NCI-H1092 (cell line): ENCODE data around the gene ITFG2.

Experiments
- DNase-seq: peaks from one replicate; lab custom pipeline; 2025; lab: John Stamatoyannopoulos, UW

Gene ITFG2

GRCh38 chr12:2832550-2833127, 20.2 kb downstream of the ITFG2 start:
- DNase-seq: no peak

GRCh38 chr12:2833327-2833726, 20.9 kb downstream of the ITFG2 start:
- no peak for DNase-seq

GRCh38 chr12:2833810-2834209, 21.3 kb downstream of the ITFG2 start:
- DNase-seq: no peak

DNA sequence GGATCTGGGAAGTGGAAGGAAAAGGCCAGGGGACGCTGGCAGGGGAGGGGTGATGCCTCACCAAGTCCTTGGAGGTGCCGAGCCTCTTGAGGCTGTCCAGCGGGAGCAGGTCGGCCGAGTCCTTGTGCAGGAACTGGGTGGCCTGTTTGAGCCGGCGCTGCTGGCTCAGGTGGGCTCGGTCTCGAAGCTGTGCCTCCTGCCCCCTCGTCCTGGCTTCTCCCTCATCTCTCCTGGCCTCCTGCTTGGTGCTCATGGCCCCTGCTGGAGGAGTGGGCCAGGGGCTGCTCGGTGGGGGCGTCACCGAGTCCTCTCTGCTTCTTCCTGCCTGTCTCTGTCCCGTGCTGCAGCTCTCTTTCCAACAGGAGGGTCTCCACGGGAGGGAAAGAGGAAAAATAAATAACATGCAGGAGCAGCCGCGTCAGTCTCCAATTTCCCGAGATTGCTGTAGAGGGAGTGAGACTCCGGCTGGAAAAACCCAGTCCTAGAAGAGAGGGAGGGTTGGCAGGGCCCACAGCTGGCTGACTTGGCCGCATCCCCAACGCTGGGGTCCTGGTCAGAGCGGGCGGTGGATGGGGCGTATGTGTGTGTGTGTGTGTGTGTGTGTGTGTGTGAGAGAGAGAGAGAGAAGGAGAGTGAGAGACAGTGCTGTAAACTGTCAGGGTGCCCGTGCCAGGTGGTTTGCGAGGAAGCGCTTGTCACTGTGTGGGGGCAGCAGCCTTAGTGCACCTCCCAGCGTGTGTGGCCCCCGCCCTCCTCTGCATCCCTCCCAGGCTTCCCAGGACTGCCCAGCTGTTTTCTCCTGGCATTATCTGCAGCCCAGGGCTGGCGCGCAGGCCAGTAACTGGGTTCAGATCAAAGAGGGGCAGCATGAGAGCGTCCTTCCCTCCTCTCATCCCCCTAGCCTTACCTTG, 22.4 kb downstream of the ITFG2 start, which contains the start of gene NRIP2:
Gene NRIP2 (minus strand): TSS at position 455 of the 911 bp plus-strand sequence. CDS start 52 bp downstream, at position 403.
- peak; percentile 77 for DNase-seq

DNA sequence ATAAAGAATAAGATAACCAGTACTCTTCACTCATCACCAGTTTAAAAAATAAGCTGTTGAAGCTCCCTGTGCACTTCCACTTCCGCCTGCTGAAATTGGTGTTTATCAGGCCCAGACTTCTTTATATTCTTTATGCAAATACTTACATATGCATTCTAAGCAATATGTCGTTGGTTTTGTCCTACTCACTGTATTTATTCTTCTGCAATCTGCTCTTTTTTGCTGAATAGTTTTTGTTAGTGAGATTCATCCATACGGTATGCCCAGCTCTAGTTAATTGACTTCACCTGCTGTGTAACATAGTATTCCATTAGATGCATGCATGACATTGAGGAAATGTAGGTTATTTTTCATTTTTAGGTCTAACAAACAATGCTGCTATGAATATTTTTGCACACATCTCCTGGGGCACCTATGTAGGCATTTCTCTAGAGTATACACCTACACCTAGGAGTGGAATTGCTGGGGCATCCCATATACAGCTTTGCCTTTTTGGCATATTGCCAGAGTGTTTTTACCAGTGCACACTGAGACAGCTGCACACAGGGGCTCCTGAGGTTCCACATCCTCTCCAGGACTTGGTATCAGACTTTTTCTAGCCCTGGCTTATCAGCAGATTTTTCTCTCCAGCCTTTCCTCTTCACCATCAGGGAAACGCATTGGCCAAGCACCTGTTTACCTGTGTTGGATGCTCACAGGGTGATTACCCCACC, 23.4 kb downstream of the ITFG2 start:
- no peak for DNase-seq

- DNase-seq: no peak
Measured at GRCh38 chr12:2836574-2836973, 24.1 kb downstream of the ITFG2 start.

DNA sequence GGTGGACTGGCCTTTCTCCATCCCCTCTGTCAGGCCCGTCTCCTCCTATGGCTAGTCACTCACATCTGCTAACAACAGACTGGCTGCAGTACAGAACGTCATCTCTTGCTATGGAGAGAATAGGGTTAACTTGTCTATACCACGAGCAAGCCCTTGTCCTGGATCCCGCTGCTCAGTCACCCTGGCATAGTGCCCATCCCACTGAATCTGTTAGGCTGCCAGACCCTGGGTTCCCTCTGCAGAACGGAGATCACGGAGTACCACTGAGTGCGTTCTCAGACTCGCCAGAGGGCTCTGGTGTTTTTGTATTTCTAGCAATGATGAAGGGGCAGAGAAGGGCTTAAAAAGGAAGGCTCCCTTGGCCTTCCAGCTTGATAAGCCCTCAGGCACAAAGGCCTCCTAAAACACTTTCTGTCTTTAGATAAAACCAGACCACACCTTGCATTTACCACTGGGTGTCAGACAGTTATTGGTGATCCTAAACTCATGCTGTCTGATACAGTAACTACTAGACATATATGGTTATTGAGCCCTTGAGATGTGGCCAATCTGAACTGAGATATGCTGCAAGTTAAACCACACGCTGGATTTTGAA, 28.7 kb downstream of the ITFG2 start:
- DNase-seq: no peak

DNA sequence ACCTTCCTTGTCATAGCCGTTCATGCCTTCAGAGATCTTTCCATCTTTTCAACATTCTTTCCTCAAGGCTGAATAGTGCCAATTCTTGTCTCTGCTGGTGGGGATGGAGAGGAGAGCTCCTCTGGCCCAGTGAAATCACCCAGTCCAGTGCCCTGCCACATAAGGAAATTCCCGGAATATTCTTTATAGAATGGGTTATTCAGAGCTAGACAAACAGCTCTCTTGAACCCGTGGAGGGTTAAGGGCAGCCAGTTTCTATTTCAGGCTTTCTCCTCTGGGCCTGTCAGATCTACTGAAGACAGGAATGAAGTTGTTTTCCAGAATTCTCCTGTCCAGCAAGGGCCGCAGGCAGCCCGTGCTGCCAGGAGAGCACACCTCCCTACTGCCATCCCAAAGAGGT, 30.5 kb downstream of the ITFG2 start:
- no peak for DNase-seq

- DNase-seq: no peak
Measured at GRCh38 chr12:2844786-2845185, 32.3 kb downstream of the ITFG2 start.

DNA sequence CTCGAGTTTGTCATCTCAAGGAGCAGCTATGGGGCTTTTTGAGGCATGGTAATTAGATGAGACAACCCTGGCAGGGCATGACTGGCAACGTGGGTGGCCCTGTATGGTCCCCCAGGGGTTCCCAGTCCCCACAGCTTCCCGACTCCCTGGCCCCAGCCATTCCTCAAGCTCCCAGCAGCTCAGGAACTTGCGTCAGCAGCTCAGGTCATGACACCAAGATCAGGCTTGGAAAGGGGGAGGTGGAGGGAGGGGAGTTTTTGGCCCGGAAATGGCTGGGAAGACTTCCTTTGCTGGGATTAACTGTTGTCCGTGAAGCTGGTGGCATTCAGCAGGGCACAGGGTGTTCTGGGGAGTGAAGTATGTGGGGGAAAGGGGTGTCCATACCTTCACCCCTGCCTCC, 32.8 kb downstream of the ITFG2 start:
- no peak for DNase-seq

- DNase-seq: no peak
Measured at GRCh38 chr12:2851931-2852330, 39.5 kb downstream of the ITFG2 start.

- peak; percentile 57 for DNase-seq
Measured at GRCh38 chr12:2853626-2854025, 41.2 kb downstream of the ITFG2 start.

DNA sequence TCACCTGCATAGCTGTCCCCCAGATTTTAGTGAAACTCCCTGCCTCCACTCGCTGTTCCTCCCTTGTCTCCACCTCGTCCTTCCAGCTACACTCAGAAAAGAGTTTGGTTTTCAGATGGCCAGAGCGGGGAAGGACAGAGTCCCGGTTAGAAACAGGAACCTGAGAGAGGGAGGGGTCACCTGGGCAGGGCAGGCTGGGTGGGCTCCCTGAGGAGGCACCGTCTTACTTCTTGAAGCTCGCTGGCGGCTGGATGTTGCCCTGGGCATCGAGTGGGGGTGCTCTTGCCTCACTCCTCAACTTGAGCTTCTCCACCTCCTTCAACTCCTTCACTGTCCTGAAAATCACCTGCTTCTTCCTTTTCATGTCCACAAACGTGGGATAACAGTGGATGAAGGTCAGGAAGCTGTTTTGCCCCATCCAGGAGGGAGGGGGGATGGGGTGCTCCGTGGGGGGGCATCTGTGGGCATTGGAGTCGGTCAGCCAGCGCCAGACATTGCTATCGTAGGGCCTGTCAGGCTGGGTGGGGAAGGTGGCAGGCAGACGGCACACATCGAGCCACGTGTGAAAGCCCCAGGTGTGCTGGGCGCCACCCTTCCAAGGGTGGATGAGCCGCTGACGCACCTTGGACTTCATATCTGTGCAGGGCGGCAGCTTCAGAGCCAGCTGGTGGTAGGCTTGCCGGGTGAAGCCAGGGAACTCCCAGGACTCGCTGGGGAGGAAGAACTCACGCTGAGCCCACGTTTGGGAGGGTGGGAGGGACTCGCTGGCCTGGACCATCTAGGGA, 42.4 kb downstream of the ITFG2 start:
- no peak for DNase-seq

GRCh38 chr12:2855546-2855945, 43.1 kb downstream of the ITFG2 start:
- DNase-seq: no peak

GRCh38 chr12:2856051-2856450, 43.6 kb downstream of the ITFG2 start:
- no peak for DNase-seq

GRCh38 chr12:2857021-2857431, 44.6 kb downstream of the ITFG2 start, which contains the start of gene TEX52:
TSS of gene TEX52 (minus strand) at chr12:2857039. CDS start at chr12:2857026, 13 bp downstream.
- DNase-seq: peak; percentile 42

DNA sequence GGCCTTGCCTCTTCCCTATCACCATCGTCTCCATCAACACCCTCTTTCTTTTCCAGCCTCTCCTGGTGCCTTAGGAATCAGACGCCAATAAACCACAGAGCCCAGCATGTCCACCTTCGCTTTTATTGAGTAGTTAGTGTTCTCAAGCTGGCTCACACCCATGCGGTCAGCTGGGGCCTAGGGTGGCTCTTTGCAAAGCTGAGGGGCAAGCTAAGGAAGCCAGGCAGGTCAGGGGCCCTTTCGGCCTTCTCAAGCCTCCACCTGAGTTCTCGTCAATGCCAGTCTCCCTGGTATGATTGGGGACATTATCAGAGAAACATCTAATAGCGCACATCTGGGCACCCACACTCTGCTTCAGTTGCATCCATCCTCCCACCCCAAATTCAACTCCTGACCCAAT, 45.1 kb downstream of the ITFG2 start:
- no peak for DNase-seq

DNA sequence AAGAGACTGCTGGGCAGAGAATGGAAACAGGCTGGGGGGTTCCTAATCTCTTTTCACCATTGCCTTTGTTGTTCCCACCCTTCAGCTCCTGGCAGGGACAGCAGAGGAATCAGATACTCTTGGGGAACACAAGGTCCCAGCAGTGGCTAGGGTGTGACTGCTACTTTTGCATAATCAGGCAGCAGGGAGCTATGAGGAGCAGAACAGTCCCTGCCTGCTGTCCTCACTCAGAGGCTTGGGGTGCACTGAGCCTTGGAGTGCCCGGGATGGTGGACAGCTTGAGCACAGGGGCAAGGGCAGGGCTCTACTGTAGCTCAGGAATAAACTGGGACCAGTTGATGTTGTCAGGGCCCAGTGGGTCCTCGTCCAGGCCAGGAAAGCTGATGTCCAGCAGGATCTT, 45.9 kb downstream of the ITFG2 start:
- DNase-seq: no peak

DNA sequence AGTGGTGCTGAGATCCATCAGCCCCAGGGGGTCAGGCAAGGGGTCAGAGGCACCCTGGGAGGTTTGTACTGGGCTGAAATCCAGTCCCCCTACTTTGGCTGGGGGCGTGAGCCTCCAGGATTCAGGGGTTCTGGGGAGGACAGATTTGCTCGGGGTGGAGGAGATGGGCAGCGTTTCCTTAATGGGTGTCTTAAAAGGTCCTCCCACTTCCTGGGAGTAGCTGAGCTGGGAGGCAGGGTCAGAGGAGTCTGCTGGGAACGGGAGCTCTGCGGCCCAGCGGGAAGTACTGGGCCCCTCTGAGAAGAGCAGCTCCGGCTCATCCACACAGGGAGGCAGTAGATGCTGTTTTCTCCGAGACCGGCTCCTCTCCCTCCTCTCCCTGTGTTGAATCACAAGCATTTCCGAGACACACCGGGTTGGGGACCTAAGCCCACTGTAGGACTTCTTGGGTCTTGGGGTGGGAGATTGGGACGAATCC, 46.5 kb downstream of the ITFG2 start:
- DNase-seq: no peak

DNA sequence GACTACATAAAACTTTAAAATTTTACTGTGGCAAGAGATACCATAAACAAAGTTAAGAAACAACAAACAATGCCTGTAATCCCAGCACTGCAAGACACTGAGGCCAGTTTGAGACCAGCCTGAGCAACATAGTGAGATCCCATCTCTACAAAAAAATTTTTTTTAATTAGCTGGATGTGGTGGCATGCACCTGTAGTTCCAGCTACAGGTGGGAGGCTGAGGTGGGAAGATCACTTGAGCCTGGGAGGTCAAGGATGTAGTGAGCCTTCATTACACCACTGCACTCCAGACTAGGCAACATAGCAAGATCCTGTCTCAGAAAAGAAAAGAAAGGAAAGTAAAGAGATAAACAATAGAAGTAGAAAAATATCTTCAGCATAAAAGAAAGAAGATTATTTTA, 47.7 kb downstream of the ITFG2 start:
- no peak for DNase-seq

DNA sequence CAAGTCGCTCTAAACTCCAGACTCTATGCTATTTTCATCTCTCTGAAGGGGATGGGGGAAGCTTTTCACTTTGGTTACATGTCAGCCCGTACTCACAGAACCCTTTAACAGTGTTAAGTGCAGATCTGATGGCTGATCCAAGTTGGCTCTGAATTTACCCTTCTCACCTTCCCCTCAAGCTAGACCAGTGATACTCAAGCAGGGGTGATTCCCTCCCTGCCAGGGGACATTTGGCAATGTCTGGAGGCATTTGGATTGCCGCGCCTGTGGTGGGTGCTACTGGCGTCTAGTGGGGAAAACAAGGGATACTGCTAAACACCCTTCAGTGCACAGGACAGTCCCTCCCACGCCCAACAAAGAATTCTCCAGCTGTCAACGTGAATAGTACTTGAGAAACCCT, 50.4 kb downstream of the ITFG2 start:
- no peak for DNase-seq
